Panc1 (cell line): ENCODE data around the gene TGFB3. TPM values are rescaled to one million over a fixed set of nuclear protein-coding genes. Genes with fewer than 3 reads are reported as not detected.

Experiments used
- ATAC-seq: fragments of 200-7000 bp; cut with Tn5 transposase; 2 replicates; pipeline ENCODE4 v1.9.1; 2020; ENCODE audit warnings: mild to moderate bottlenecking, moderate library complexity
- BruUV-seq: library from RNA; stranded (reverse); fragments of 400-500 nt; replicated peaks from 2 replicates; lab custom pipeline; 2021; lab: Mats Ljungman, UMichigan
- CTCF ChIA-PET: fragments of 300-600 bp; sonication (Branson Sonifier 250); formaldehyde crosslinking; loops from one replicate; lab custom pipeline; 2022; ENCODE audit warnings: antibody characterized with exemption; lab: Charles Lee
- POLR2A ChIA-PET: fragments of 300-600 bp; sonication (Branson Sonifier 250); formaldehyde crosslinking; loops from one replicate; lab custom pipeline; 2022; ENCODE audit warnings: antibody characterized with exemption; lab: Charles Lee
- DNase-seq: peaks from one replicate; pipeline ENCODE4 v3.0.0-alpha.2; 2010; ENCODE audit warnings: low read depth, low spot score
- H3K27ac ChIP-seq: 2 replicates; pipeline ENCODE4 v1.5.1; 2011; ENCODE audit warnings: mild to moderate bottlenecking, low read length, inconsistent platforms
- H3K27me3 ChIP-seq: fragments of 200-500 bp; sonication (Bioruptor generic); 2 replicates; pipeline ENCODE4 v1.6.0; 2014; ENCODE audit warnings: low read length, inconsistent platforms; ENCODE audit not compliant: control insufficient read depth, insufficient read depth
- H3K36me3 ChIP-seq: fragments of 200-500 bp; sonication (Bioruptor generic); 2 replicates; pipeline ENCODE4 v1.5.1; 2014; ENCODE audit warnings: inconsistent platforms, mild to moderate bottlenecking, low read length, moderate library complexity; ENCODE audit not compliant: control insufficient read depth, insufficient read depth
- H3K4me1 ChIP-seq: 2 replicates; pipeline ENCODE4 v1.5.1; 2011; ENCODE audit warnings: inconsistent platforms, mild to moderate bottlenecking, low read length, moderate library complexity; ENCODE audit not compliant: control insufficient read depth, insufficient read depth
- H3K4me3 ChIP-seq, 2 experiments: 2 replicates each; pipeline ENCODE4 v1.5.1; 2011 to 2012; ENCODE audit warnings: low read depth in 2 of 2, low read length in 2 of 2, mild to moderate bottlenecking in 2 of 2, inconsistent platforms in 1 of 2, moderate library complexity in 1 of 2
- H3K9me3 ChIP-seq: fragments of 200-500 bp; sonication (Bioruptor generic); 2 replicates; pipeline ENCODE4 v1.5.1; 2014; ENCODE audit warnings: low read depth, mild to moderate bottlenecking, inconsistent platforms, low read length, moderate library complexity; ENCODE audit not compliant: control insufficient read depth, insufficient read depth
- CTCF ChIP-seq: fragments of 450-650 bp; IDR thresholded peaks from 2 replicates; pipeline ENCODE4 v1.5.1; 2017; ENCODE audit warnings: mild to moderate bottlenecking
- POLR2AphosphoS5 ChIP-seq: IDR thresholded peaks from 2 replicates; pipeline ENCODE4 v1.6.1; 2012; ENCODE audit warnings: mild to moderate bottlenecking, low read depth, low read length, moderate library complexity
- SIN3A ChIP-seq: IDR thresholded peaks from 2 replicates; pipeline ENCODE4 v1.6.1; 2012; ENCODE audit warnings: low read depth, mild to moderate bottlenecking, low read length, moderate library complexity, borderline replicate concordance; ENCODE audit not compliant: insufficient read depth
- TCF7L2 ChIP-seq: IDR thresholded peaks from 2 replicates; pipeline ENCODE4 v1.6.1; 2011; ENCODE audit warnings: mild to moderate bottlenecking, low read depth, low read length, inconsistent platforms
- in situ Hi-C: cut with HindIII; loops from 2 replicates; pipeline ENCODE4 v1.10.0; 2016; ENCODE audit warnings: low sequenced_read_pairs, low pct_unique_long_range_greater_than_20kb
- intact Hi-C: fragments of 100-400 bp; cut with micrococcal nuclease; formaldehyde crosslinking; loops from one replicate; pipeline ENCODE4 v1.10.0; 2022; ENCODE audit not compliant: unreplicated experiment
- total RNA-seq: library from RNA; stranded (reverse); gene quantifications from one replicate; pipeline ENCODE4 v1.2.1, GENCODE V29; 2021; ENCODE audit not compliant: unreplicated experiment
- TF ChIP-seq, protein P1 (sequence below), 2 experiments: IDR thresholded peaks; 2 replicates each; pipeline ENCODE4 v1.6.1; 2011 to 2012; ENCODE audit warnings: low read depth in 2 of 2, control low read depth in 1 of 2, low read length in 1 of 2, mild to moderate bottlenecking in 1 of 2, moderate library complexity in 1 of 2; ENCODE audit not compliant: insufficient read depth in 1 of 2

The TGFB3 gene
- total RNA-seq, 1 experiment from 2014 or later = 9.6 TPM

- H3K9me3 ChIP-seq = no peaks in the 10 kb centered on the region
- no peak for DNase-seq
- ChIA-PET POLR2A (no interaction called here), CTCF (no interaction called here)
- no peaks in the 10 kb centered on the region for H3K36me3 ChIP-seq
- H3K27ac ChIP-seq = no peak overlapping the region
- no peak for ATAC-seq
- in situ Hi-C loops (no loop called here), intact Hi-C loops (no loop called here)
- TF ChIP-seq SIN3A = no peak
- TF ChIP-seq POLR2AphosphoS5 = no peak
- no peak for TF ChIP-seq TCF7L2
- TF ChIP-seq, protein P1, sequence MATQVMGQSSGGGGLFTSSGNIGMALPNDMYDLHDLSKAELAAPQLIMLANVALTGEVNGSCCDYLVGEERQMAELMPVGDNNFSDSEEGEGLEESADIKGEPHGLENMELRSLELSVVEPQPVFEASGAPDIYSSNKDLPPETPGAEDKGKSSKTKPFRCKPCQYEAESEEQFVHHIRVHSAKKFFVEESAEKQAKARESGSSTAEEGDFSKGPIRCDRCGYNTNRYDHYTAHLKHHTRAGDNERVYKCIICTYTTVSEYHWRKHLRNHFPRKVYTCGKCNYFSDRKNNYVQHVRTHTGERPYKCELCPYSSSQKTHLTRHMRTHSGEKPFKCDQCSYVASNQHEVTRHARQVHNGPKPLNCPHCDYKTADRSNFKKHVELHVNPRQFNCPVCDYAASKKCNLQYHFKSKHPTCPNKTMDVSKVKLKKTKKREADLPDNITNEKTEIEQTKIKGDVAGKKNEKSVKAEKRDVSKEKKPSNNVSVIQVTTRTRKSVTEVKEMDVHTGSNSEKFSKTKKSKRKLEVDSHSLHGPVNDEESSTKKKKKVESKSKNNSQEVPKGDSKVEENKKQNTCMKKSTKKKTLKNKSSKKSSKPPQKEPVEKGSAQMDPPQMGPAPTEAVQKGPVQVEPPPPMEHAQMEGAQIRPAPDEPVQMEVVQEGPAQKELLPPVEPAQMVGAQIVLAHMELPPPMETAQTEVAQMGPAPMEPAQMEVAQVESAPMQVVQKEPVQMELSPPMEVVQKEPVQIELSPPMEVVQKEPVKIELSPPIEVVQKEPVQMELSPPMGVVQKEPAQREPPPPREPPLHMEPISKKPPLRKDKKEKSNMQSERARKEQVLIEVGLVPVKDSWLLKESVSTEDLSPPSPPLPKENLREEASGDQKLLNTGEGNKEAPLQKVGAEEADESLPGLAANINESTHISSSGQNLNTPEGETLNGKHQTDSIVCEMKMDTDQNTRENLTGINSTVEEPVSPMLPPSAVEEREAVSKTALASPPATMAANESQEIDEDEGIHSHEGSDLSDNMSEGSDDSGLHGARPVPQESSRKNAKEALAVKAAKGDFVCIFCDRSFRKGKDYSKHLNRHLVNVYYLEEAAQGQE (IDR thresholded peaks at IDR 0.05; ENCODE audit: insufficient read depth in 1 of 2, low read depth in 2 of 2, low read length in 1 of 2) = no peak
- no peaks in the 10 kb centered on the region for H3K4me1 ChIP-seq
- no peaks in the 10 kb centered on the region for H3K27me3 ChIP-seq
- H3K4me3 ChIP-seq = no peak overlapping the region
- no TSS peak for BruUV-seq
Observed at GRCh38 chr14:75928690-75929181, 53.1 kb downstream of the TGFB3 start.

DNA sequence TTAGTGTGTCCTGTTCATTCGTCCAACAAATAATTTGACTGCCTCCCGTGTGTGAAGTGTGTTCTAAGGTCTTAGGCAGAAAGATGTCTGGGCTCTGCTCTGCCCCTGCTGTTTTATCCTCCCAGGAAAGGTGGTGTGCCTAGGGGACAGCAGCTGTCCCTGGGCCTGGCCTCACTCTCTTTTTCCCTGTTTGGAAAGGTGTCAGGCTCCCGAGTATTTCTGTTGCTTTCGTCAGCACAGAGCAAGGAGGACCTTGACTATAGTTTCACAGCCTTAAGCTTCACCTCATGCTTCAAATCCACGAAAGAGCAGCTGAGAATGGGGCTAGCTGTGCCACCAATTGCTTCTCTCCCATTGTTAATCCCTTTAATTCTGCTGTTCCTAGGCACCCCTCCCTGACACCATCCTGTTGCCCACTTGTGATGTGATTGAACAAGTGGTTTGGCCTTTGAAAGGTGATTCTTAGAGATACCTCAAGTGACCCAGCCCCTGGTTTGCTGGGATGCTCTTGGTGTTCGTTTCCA is 54.2 kb downstream of the TGFB3 start:
- BruUV-seq = no TSS peak
- no peaks in the 10 kb centered on the region for H3K4me1 ChIP-seq
- ChIA-PET CTCF (no interaction called here), POLR2A (no interaction called here)
- H3K36me3 ChIP-seq = no peaks in the 10 kb centered on the region
- H3K4me3 ChIP-seq = no peak overlapping the region
- ATAC-seq (no peak), DNase-seq (no peak)
- intact Hi-C loops (no loop called here), in situ Hi-C loops (no loop called here)
- no peaks in the 10 kb centered on the region for H3K27me3 ChIP-seq
- H3K27ac ChIP-seq = no peak overlapping the region
- H3K9me3 ChIP-seq = no peaks in the 10 kb centered on the region
- TF ChIP-seq TCF7L2 (no peak), SIN3A (no peak), POLR2AphosphoS5 (no peak), CTCF (no peak)
- TF ChIP-seq, protein P1 (IDR thresholded peaks at IDR 0.05; ENCODE audit: insufficient read depth in 1 of 2, low read depth in 2 of 2, low read length in 1 of 2) = no peak
